ENCODE measurements around the gene GOSR1. TPM values are rescaled to one million over a fixed set of nuclear protein-coding genes. Genes with fewer than 3 reads are reported as not detected.
"Not testable (repeated sequence)": the region's sequence is repeated elsewhere in the genome, so short reads cannot be mapped to it uniquely, and the experiment has no call there.

Gene GOSR1
- total and polyA plus RNA-seq, 12 donors, result 7.9 to 43.9 (median 32.2) TPM

GRCh38 chr17:30549864-30550511 lies 72.8 kb downstream of the GOSR1 start:
- 89 to 91% methylated on average over 15 of the region's 15 CpGs for WGBS, 2 donors
- Histone ChIP-seq H3K4me1 (no peaks in the 10 kb centered on the region), H3K4me3 (no peak overlapping the region), H3K9me3 (no peaks in the 10 kb centered on the region), H3K27me3 (no peaks in the 10 kb centered on the region), H3K27ac (no peak overlapping the region), H3K36me3 (no peaks in the 10 kb centered on the region)
- DNase-seq (no peak), ATAC-seq (no peak)
- intact Hi-C loops (cut with DNase I), result no loop called here
- no peak for TF ChIP-seq CTCF (IDR thresholded peaks at IDR 0.05)

- H3K9me3 ChIP-seq, result no peaks in the 10 kb centered on the region
- H3K4me3 ChIP-seq, result no peak overlapping the region
- no peaks in the 10 kb centered on the region for H3K27me3 ChIP-seq
- intact Hi-C loops (cut with DNase I), result no loop called here
- no peak for ATAC-seq
- 74 to 78% methylated on average over 10 of the region's 10 CpGs for WGBS, 2 donors
- H3K27ac ChIP-seq, result no peak overlapping the region
- H3K36me3 ChIP-seq, result no peaks in the 10 kb centered on the region
- no peak for TF ChIP-seq CTCF (IDR thresholded peaks at IDR 0.05)
- H3K4me1 ChIP-seq, result no peaks in the 10 kb centered on the region
- no peak for DNase-seq
Measured at GRCh38 chr17:30550512-30551273, 73.5 kb downstream of the GOSR1 start.

- H3K36me3 ChIP-seq; H3K4me3 ChIP-seq; intact Hi-C loops (cut with DNase I); H3K27me3 ChIP-seq; DNase-seq; H3K4me1 ChIP-seq; H3K27ac ChIP-seq; ATAC-seq; H3K9me3 ChIP-seq: not testable (repeated sequence)
- 80 to 84% methylated on average over 9 of the region's 9 CpGs for WGBS, 2 donors
Measured at GRCh38 chr17:30551274-30551995, 74.2 kb downstream of the GOSR1 start.

GRCh38 chr17:30551996-30552339 lies 74.8 kb downstream of the GOSR1 start:
- Histone ChIP-seq H3K4me3 (no peak overlapping the region), H3K9me3 (no peaks in the 10 kb centered on the region), H3K27ac (no peak overlapping the region), H3K36me3 (no peaks in the 10 kb centered on the region), H3K27me3 (no peaks in the 10 kb centered on the region), H3K4me1 (no peaks in the 10 kb centered on the region)
- intact Hi-C loops (cut with DNase I), result no loop called here
- 94 to 99% methylated on average over 9 of the region's 9 CpGs for WGBS, 2 donors
- no peak for ATAC-seq
- TF ChIP-seq CTCF (IDR thresholded peaks at IDR 0.05), result no peak
- DNase-seq, result no peak
